HG02884 (cell line): Measurements from ENCODE around the gene ATP5PB.

Experiments used
- ATAC-seq: cut with Tn5 transposase; IDR thresholded peaks from one replicate; pipeline ENCODE4 v1.9.1; 2021; ENCODE audit warnings: mild to moderate bottlenecking, moderate library complexity; ENCODE audit not compliant: unreplicated experiment

Gene ATP5PB

DNA sequence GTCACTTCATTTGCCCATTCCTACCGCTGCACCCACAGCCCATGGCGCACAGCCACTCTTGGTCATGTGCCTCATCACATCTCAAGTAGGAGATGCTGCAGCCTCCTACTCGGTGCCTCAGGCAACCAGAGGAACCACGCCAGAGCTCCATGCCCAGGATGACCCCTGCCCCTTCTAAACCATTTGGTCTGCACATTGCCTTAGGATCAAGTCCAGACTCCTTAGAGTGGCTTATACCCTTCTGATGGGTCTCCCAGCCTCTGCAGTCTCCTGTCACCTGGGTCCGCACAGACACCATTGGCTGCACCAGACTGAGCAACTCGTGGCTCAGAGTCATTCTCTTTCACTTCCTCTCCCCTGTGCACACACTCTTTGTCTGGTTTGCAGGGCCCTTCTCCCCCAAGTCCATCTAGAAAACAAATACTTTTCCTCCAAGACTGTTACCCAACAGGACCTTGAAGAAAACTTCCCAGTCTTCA lies 56.4 kb downstream of the ATP5PB start:
- peak; percentile 58 for ATAC-seq

DNA sequence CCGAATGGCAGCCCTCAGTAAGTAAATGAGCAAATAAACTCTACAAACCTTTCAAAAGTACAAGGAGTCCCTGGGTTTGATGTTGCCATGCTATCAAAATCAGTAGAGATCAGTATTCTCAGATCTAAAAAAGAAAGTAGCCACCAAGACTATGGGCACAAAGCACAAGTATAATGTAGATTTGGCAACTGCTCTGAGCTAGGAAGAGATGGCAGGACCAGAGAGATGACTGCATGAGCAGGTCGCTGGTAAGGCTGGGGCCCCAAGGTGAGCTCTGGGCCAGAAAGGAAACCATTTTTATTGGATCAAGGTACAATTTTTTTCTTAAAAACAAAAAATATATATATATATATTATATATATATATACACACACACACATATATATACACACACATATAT lies 57.3 kb downstream of the ATP5PB start:
- no peak for ATAC-seq

DNA sequence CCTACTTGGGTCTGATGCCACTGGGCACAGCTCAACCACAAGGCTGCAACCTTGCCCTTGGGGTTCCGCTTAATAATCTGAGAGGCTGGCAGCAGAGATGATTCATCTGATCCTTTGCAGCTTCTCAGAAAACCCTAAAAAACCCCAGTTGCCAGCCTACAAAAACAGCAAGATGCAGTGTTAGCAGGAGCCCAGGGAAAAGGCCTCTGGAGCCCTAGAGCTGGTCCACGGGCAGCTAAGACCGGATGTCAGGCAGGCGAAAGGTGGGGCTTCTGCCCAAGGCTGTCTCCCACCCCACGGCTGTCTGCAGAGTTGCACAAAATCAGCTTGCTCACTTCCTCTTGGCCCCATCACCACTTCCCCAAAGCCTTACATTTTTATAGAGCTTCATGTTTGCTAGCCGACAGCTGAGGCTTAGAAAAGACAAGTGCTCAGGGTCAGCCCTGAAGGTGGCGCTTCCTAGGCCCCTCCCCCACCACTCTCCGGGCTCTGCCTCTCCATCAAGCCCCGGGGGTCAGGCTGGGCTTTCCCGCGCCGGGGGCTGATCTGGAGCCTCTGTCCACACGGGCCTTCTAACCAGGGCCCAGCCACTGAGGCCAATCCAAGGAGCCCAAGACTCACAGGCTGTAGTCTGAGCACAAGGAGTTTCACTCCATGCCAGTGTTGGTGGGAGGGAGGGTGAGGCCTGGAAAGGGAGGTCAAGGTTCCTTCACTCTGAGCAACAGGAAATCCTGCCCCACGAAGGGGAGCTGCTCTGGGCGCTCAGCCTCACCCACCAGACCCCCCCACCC lies 58.3 kb downstream of the ATP5PB start:
- ATAC-seq: peak; percentile 43

DNA sequence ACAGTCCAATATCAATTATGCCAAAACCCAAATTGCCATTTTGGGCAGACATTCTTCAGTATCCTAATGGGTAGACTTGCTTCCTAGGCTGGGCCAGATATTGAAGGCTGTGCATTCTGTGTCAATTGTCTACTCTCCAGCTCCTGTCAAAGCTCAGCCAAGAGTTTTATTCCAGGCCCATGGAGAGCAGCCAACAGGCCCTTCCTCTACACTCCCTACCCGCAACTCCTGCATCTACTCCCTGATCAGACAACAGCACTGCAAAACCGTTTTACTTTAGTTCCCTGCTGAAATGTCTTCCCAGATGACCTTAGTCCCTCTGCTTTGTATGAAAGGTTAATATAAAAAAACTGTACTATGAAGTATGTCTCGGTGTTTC lies 60.7 kb downstream of the ATP5PB start:
- no peak for ATAC-seq

DNA sequence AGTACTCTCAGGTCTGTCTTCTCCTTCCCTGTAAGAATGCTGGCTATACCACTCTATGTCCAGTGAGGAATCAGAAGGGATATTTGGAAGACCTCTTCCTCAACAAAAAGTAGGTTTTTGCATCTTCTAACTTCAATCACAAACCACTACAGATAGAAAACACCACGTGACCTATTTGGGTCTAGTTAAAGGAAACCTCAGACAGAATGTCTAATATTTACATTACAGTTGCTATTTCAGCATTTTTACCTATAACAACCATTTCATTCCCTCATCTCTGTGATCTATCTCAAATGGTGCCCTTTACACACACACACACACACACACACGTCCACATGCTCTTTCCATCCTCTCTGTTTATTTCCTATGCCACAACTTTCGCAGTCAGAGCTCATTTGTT lies 62.1 kb downstream of the ATP5PB start:
- no peak for ATAC-seq
